Activated CD4-positive, alpha-beta T cell treated with anti-CD3 and anti-CD28 coated beads for 24 hours (primary cell): Measurements from ENCODE around the gene UBE2G2.

Experiments used
- DNase-seq, 2 donors: peaks; one replicate each; pipeline ENCODE4 v3.0.0-alpha.2; 2020; ENCODE audit warnings: low read depth in 2 of 2

UBE2G2 gene

GRCh38 chr21:44750675-44751025 is 51.0 kb downstream of the UBE2G2 start:
- DNase-seq = no peak

- DNase-seq = no peak
Observed at GRCh38 chr21:44749759-44750674, 51.6 kb downstream of the UBE2G2 start.

- DNase-seq = no peak
Observed at GRCh38 chr21:44749116-44749758, 52.4 kb downstream of the UBE2G2 start.

GRCh38 chr21:44748621-44749020 is 53.0 kb downstream of the UBE2G2 start:
- no peak for DNase-seq

- DNase-seq = no peak
Observed at GRCh38 chr21:44742418-44743153, 59.0 kb downstream of the UBE2G2 start.

GRCh38 chr21:44741921-44742320 is 59.7 kb downstream of the UBE2G2 start:
- DNase-seq = no peak

GRCh38 chr21:44740742-44741141 is 60.9 kb downstream of the UBE2G2 start:
- DNase-seq = no peak

- no peak for DNase-seq
Observed at GRCh38 chr21:44739316-44739715, 62.3 kb downstream of the UBE2G2 start.

- DNase-seq = no peak
Observed at GRCh38 chr21:44738621-44739020, 63.0 kb downstream of the UBE2G2 start.

GRCh38 chr21:44737706-44738354 is 63.8 kb downstream of the UBE2G2 start:
- no peak for DNase-seq

- DNase-seq = no peak
Observed at GRCh38 chr21:44736291-44737004, 65.2 kb downstream of the UBE2G2 start.

GRCh38 chr21:44735821-44736220 is 65.8 kb downstream of the UBE2G2 start:
- no peak for DNase-seq

GRCh38 chr21:44734841-44735240 is 66.8 kb downstream of the UBE2G2 start:
- DNase-seq = no peak

GRCh38 chr21:44734026-44734745 is 67.4 kb downstream of the UBE2G2 start:
- no peak for DNase-seq

- DNase-seq = no peak
Observed at GRCh38 chr21:44732956-44733355, 68.7 kb downstream of the UBE2G2 start.

- no peak for DNase-seq
Observed at GRCh38 chr21:44732263-44732662, 69.4 kb downstream of the UBE2G2 start.

GRCh38 chr21:44730951-44731579 is 70.6 kb downstream of the UBE2G2 start:
- DNase-seq = no peak

GRCh38 chr21:44730028-44730395 is 71.6 kb downstream of the UBE2G2 start:
- no peak for DNase-seq

GRCh38 chr21:44729336-44730027 is 72.1 kb downstream of the UBE2G2 start:
- DNase-seq = no peak

- DNase-seq = no peak
Observed at GRCh38 chr21:44728716-44729115, 72.9 kb downstream of the UBE2G2 start.
